Coronary artery (tissue), 2 donors: ENCODE measurements around the gene TMEM174.
"Not testable (repeated sequence)": the region's sequence is repeated elsewhere in the genome, so short reads cannot be mapped to it uniquely, and the experiment has no call there.

Experiments used
- DNase-seq: peaks from one replicate; pipeline ENCODE4 v3.0.0-alpha.2; 2017; ENCODE audit warnings: low spot score
- H3K27ac ChIP-seq, 2 donors: fragments of 200-600 bp; sonication (generic); one replicate each; pipeline ENCODE4 v1.5.1; 2016 to 2019
- H3K4me3 ChIP-seq: fragments of 200-600 bp; sonication (generic); 2 replicates; pipeline ENCODE4 v1.5.1; 2016; ENCODE audit warnings: mild to moderate bottlenecking, moderate library complexity
- TF ChIP-seq, protein P1 (sequence below): fragments of 200-600 bp; sonication (generic); IDR thresholded peaks from one replicate; pipeline ENCODE4 v1.5.1; 2019; ENCODE audit warnings: antibody characterized with exemption

The TMEM174 gene

DNA sequence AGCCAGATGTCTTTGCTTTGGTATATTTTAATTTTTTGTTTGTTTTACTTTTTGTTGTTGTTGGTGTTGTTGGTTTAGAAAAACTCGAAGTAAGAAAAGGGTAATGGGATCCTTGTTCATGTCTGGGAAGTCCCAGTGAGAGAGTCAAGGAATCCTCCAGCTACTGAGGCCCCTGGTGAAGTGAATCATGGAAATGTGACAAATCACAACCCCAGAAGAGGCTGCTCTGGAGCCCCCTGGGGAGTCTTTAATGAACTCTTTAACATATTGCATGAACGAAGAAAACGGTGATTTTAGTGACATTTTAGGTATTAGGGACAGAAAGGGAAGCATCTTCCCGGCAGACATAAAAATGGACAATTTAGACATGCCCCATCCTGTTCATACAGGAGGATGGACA is 41.3 kb downstream of the TMEM174 start:
- Histone ChIP-seq H3K27ac (no peak overlapping the region), H3K4me3 (no peak overlapping the region)
- TF ChIP-seq, protein P1, sequence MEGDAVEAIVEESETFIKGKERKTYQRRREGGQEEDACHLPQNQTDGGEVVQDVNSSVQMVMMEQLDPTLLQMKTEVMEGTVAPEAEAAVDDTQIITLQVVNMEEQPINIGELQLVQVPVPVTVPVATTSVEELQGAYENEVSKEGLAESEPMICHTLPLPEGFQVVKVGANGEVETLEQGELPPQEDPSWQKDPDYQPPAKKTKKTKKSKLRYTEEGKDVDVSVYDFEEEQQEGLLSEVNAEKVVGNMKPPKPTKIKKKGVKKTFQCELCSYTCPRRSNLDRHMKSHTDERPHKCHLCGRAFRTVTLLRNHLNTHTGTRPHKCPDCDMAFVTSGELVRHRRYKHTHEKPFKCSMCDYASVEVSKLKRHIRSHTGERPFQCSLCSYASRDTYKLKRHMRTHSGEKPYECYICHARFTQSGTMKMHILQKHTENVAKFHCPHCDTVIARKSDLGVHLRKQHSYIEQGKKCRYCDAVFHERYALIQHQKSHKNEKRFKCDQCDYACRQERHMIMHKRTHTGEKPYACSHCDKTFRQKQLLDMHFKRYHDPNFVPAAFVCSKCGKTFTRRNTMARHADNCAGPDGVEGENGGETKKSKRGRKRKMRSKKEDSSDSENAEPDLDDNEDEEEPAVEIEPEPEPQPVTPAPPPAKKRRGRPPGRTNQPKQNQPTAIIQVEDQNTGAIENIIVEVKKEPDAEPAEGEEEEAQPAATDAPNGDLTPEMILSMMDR, result no peak
- no peak for DNase-seq

DNA sequence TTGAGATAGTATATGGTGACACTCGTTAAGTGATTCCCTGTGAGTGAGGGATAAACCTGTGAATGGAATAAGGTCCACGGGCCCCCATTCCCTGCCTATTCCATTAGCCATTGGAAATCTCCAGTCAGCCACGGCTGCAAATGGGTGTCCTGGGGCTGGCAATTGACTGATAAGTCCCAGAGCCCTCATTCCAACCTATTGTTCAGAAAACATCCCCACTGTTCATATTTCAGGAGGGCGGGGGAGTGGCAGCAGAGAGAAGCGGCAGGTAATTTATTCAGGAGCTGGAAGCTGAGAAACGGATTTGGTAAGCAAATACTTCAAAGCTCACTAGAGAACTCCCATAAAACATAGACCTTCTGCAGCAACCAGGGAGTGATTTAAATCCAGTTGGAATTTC is 42.0 kb downstream of the TMEM174 start:
- no peak for DNase-seq
- no peak overlapping the region for H3K27ac ChIP-seq
- TF ChIP-seq, protein P1, result no peak
- H3K4me3 ChIP-seq, result no peak overlapping the region

DNA sequence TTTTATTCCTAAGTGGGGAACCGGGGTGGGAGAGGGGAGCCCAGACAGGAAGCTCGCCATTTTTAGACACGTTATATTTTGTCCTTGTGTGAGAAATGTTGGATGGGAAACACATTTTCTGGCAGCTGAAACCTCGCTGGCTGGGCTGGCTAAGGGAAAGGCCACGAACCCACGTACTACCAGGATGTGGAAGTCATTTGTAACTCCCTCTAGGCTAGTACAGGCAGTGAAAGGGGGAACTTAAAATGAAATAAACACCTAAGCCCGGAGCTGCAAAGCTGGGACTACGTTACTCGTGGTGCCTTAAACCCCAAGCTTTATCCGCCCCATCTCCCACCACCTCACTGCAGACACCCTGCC is 42.5 kb downstream of the TMEM174 start:
- H3K27ac ChIP-seq, result no peak overlapping the region
- TF ChIP-seq, protein P1, result no peak
- DNase-seq, result no peak
- peak overlapping the region; percentile 67 for H3K4me3 ChIP-seq

DNA sequence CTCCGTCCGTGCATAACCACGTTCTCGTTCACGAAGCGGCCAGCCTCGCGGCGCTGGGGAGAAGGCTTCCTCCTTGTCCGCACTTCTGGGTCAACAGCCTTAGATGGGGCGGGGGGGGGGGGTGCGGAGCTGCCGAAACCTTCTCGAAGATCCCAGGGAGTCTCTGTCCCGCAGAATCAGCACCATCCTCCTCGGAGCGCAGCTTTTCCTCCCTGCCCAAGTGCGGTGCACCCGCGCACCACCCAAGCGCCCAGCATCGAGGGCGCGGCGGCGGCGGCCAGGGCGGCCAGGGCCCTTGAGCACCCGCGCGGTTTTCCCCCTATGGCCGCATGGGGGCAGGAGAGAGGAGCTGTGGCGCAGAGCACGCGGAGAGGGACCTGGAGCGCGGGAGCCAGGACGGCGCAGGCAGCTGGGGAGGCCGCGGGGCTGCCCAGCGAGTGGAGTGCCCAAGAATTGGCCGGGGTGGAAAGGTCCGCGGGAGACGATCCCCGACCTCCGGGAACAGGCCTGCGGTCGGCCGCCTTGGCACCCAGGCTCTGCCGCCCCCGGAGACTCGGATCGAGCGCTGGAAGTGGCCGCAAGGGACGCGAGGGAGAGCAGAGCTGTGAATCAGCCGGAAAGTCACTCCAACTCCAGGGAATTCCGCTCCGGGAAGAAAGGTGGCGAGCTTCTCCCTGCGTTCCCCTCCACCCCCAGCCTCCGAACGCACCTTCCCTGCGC is 43.1 kb downstream of the TMEM174 start:
- TF ChIP-seq, protein P1, result peak; percentile 89
- DNase-seq, result no peak
- Histone ChIP-seq H3K4me3 (peak overlapping the region; percentile 67), H3K27ac (no peak overlapping the region)

DNA sequence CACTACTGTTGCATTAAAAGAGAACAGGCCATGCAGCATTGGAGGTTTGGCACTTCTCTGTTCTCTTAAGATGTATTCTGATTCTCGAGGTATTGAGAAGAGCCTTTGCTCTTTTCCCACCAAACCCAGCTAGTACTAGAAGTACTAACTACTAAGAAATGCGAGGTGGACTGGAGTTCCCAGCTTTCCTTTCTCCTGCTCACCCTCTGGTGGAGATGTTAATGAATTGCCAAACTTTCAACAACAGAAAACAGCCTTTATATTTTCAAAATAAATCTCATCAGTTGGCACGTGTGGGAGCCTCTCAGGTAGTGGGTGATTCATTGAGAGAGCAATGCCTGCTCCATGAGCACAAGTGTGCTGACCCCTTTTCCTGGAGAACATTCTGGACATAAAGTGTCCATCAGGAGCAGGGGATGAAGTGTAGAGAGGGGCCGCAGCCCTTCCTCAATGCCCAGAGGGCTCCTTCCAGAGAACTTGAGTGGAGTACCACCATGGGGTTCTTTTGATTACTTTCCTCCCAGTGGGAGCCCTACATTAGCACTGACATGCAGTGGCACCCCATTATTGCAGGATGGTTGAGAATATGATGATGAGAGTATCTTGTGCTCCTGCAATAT is 45.7 kb downstream of the TMEM174 start:
- DNase-seq, result no peak
- TF ChIP-seq, protein P1, result no peak
- Histone ChIP-seq H3K4me3 (no peak overlapping the region), H3K27ac (no peak overlapping the region)

DNA sequence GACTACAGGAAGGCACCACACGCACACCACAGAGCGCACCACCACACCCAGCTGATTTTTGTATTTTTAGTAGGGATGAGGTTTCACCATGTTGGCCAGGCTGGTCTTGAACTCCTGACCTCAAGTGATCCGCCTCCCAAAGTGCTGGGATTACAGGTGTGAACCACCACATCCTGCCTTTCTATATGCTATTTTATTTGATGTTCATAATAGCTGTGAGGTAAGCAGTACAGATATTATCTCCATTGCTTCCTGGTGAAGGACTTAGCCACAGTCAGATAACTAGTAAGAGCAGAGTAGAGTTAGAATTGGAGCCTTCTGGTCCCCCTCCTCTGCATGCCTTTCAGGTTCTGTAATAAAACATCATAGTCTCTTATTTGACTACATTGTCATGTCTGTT is 46.3 kb downstream of the TMEM174 start:
- H3K27ac ChIP-seq, DNase-seq, H3K4me3 ChIP-seq: not testable (repeated sequence)

DNA sequence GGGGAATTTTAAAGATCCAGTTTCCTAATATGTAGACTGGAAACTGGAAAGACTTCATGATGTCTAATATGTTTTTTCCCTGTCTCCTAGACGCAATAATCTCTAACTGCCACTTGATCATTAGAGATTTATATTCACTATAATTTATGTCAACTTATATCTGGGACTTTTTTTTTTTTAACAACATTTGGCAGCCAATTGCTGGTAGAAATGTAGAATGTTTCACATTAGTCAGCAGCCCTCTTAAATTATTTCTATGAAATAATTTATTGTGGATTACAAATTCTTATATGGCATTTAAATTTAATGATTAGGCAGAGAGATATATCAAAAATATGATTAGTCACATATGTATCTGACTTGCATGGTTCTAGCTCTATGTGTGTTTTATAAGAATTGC is 48.2 kb downstream of the TMEM174 start:
- H3K27ac ChIP-seq, result no peak overlapping the region
- TF ChIP-seq, protein P1, result no peak
- no peak for DNase-seq
- no peak overlapping the region for H3K4me3 ChIP-seq
